HG02610 (cell line): Measurements from ENCODE around the gene CXCR1.
"Not testable (repeated sequence)": the region's sequence is repeated elsewhere in the genome, so short reads cannot be mapped to it uniquely, and the experiment has no call there.

Experiments
- ATAC-seq: cut with Tn5 transposase; IDR thresholded peaks from one replicate; pipeline ENCODE4 v1.9.1; 2021; ENCODE audit warnings: mild to moderate bottlenecking, moderate library complexity; ENCODE audit not compliant: unreplicated experiment

CXCR1 gene

DNA sequence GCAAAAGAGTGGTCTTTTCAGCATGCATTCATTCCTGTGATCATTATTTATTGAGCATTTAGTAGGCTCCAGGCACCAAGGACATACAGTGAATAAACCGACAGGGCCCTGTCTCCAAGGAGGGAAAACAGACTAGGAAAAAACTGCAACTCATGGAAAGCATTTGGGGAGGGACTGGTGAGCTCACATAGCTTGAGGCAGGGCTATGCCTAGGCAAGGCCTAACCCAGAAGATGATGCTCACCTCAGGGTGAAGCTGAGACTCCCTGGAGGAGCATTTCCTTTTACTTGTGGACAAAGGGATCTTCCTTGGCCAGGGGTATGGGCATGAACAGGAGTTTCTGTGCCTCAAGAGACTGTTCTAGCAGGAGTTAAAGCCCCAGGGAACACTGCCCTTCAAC lies 3.9 kb downstream of the CXCR1 start:
- no peak for ATAC-seq

DNA sequence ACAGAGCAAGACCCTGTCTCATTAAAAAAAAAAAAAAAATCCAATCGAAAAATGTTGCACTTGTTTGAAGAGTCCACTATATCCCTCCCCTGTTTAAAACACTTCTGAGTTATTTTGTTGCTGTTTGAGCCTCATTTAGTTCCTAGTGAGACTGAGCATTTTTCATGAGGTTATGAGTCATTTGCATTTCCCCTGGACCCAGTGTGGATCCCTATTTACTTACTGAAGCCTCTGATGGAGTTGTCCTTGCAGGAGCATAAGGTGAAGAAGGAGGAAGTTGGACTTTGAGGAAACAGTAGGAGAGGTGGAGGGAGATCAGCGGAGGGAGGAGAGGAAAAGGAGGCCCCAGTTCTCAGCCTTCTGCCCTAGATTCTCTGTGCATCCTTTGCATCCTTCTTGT lies 5.1 kb downstream of the CXCR1 start:
- no peak for ATAC-seq

DNA sequence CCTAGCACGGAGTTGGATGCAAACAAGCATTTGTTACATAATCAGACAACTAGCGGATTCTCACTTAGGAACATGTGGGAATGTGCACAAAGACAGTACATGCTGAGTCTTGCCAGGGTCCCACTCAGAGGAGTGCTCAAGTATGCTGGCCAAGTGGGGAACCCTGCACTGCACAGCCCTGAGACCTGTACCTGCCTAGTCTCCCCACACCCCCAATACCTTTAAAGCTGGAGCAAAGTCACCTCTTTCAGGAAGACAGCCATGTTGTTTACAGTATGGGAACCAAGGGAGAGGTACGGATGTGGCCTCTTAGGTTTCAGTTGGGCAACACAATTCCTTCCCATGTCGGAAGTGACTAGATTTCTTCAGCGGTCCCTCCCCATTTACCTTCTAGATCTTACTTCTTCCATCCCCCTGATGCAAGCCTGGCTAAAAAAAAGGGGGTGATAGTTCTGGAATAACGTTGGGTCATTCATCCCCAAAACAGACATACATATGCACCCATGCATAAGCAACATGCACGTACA lies 10.7 kb downstream of the CXCR1 start:
- no peak for ATAC-seq

DNA sequence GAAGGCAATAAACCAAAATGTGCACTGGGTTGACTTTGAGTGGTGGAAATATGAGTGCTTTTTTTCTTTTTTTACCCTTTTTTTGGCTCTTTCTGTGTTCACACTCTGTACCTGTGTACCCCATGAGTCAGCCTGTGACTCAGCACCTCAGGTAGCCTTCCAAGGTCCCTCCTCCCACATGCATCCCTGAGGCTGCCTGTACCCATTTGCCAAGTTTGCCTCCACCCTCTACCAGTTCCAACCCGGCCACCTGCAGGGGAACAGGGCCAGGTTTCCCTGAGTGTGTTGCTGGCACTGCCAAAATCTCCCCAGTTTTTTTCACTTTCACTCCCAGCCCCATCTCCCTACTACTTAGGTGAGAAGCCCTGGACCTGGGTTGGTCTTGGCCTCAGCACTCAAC lies 14.0 kb downstream of the CXCR1 start:
- ATAC-seq: no peak

DNA sequence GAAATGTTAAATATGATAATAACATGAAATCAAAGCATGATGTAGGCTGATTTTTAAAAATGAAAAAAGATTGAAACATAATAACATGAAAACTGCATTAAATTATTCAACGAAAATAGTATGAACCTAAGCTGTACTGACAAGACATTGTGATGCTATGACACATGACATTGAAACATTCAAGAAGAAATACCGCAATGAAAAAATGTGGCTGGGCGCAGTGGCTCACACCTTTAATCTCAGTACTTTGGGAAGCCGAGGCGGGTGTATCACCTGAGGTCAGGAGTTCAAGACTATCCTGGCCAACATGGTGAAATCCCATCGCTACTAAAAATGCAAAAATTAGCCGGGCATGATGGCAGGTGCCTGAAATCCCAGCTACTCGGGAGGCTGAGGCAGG lies 14.6 kb downstream of the CXCR1 start:
- ATAC-seq: no peak

DNA sequence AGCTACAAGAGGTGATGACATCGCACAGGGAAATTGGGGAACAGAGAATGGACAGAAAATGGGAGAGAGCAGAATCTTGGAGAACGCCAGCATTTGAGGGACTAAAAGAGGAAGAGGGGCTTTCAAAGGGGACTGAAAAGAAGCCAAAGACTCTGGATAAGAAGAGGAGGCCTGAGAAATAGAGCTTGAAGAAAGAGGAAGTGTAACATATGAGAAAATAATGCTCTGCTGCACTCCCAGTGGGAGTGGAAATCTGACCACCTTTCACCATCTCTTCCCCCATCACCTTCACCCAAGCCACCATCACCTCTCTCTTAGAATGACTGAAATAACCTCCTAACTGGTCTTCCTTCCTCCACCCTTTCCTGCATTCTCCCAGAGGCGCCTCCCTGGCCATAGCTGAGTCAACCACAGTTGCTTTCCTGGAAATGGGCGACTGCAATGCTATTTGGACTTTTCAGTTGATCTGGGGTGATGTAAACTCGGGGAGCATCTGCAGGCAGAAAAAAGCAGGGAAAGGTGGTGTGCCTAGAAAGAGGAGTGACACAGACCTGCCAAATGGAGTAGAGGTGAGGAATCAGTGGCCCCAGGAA lies 16.8 kb downstream of the CXCR1 start:
- ATAC-seq: no peak

DNA sequence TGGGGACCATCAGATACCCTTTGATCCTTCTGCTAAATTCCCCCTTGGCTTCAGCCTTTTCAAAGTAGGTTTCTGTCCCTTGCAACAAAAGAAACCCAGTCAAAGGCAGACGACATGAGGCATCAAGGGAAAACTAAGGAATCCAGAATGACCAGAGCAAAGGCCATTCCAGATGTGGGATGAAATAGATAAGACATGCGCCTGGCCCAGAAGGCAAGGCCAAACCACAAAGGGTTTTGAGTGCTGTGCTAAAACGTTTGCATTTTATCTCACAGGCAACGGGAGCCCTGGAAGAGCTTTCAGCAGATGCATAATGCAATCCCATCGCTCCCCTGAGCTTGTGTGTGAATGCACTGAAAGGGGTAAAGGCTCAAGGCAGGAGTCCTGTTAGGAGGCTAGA lies 17.7 kb downstream of the CXCR1 start:
- ATAC-seq: no peak

DNA sequence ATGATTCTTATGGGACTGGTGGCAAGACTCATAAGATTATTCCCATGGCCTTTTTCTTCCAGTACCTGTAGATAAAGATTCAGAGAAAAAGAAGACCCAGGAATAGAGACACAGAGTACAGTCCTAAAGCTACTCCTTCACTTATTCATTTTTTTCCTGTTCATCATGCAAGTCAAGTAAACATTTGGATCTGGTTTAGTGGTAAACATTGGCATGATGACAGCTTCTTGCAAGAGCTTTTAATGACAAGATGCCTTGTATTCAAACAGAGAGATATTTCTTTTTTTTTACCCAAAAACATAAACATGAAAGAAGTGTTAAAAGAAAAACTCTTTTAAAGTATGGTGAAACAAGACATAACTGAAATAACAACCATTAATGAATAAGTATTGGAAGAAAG lies 20.7 kb downstream of the CXCR1 start:
- no peak for ATAC-seq

DNA sequence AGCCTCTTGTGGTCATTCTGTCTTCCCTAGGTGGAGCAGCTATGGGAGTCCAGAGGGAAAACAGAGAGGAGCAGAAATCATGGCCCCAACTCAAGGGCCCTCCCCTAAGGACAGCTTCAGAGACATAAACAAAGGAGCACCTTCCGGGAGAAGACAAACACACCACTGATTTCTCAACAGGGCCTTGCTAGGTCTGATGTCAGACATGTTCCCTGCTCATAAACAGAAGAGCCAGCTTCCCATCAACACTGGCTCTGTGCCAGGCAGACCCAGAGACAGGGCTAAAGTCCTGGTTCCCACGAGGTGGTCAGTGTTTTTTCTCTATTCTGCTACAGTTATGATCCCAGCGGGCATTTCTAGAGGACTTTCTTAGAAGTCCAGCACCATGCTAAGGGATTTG lies 21.6 kb downstream of the CXCR1 start:
- no peak for ATAC-seq

DNA sequence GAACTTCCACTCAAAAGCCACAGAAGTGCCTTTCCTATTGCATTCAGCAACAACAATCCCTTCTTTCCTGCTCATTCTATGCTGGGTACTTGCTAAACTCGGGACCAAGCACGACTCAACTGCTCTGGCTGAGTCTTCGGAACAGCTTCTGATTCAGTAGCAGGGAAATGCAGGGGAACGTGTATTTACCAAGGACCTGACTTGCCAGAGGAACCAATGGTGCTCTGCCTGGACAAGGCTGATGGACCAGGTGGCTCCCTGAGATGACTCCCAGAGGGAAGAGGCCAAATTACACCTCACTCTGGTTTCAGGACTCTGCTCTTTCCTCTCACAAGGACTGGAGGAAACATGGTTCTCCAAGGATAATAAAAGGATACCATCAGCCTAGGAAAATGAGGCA lies 28.7 kb downstream of the CXCR1 start:
- ATAC-seq: no peak

DNA sequence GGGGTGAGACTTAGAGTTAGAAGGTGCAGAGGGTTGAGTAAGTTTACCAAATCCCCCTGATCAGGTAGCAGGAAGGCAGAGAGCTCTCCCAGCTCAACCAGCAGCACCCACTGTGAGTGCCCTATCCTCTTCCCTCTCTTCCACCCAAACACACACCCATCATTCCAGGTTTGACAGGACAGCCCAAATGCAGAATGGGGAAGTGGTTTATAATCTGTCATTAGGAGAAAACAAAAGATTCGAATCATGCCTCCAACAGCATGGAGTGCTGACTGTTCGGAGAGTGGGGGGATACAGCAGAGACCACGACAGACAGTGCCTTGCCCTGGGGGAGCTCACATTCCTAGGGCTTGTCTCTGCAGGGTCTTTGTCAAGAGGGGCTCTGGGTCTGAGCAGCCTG lies 29.2 kb downstream of the CXCR1 start:
- ATAC-seq: no peak

DNA sequence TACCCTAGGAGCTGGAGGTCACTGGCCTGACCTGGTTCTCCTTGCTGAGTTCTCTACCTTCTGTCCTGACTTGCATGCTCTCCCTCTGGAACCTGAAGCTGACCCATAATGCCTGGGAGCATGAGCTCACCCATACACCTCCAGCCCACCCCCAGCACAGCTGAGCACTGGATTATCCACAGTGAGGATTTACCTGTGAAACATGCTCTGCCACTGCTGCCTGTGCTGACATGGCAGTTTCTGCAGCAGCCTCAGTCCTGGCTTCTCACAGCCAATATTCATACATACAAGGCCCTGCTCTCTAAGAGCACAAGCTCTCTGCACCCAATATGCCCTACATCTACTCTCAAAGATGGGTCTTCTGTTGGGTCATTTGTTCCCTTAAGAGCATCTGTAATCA lies 35.9 kb downstream of the CXCR1 start:
- no peak for ATAC-seq

DNA sequence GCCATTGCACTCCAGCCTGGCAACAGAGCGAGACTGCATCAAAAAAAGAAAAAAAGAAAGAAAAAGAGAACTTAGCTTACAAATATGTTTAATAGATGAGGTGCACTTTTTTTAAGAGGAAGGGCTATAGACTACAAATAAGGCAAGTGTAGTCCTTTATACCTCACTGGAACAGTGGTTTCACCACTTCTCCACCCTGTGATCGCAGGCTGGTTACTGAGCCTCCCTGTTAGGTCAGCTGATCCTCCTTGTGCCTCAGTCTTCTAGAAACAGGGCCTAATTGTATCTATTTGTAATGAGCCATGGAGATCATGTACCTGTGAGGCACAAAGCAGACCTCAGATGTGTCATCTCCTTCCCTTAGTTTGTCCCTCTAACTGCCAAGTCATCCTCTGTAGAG lies 36.4 kb downstream of the CXCR1 start:
- ATAC-seq: no peak

DNA sequence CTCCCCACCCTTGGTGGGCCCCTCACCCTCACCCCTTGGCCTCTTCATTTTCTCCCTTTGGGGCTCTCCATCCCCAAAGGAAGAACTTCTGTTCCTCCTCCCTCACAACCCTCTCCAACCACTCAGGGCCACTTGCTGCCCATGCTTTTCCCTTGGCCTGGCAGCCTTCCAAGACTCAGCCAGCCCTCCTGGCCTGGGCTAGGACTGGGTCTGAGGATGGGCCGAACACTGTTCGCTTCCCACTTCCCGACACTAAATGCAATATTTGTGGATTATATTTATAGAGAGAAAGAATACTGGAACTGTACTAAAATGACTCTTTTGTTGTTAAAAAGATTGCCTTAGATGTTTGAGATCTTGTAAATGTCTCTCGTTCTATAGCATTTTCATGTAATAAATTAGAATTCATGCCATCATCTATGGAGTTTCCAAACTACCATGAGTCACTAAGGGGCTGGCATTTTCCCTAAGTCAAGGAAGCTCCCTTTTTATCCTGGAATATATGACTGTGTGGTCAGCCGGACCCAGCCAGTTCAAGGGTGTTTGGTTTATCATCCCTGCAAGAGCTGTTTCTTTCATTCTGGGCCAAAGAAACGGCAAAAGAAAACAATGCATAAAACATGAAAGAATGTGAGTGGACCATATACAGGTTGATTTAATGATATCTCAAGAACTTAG lies 37.2 kb downstream of the CXCR1 start:
- ATAC-seq: no peak

DNA sequence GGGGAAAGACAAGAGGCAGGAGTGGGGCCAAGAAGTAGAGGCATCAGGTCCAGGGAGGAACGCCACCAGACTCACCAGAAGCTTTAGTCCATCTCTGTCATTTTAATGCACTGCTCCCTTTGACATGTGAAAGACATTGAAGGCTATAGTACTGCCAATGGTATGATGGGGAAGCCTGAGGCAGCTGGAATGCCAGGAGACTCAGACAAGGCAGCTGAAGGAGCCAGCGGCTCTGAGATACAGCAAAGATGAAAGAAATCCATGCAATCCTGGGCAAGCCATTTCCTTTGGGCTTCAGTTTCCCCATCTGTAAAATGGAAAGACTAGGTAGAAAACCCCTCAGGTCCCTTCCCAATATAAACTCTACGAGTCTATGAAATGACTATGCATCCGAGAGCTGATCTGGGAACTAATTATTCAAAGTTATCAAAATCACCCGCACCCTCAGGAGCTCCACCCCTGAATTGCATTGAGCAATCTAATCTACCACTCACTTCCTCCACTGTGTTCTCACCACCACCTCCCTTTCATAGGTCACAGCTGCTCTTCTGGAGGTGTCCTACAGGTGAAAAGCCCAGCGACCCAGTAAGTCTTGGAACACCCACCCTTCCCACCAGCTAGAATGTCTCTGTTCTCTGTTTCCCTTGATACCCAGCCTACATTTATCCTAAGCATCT lies 37.8 kb downstream of the CXCR1 start:
- no peak for ATAC-seq

DNA sequence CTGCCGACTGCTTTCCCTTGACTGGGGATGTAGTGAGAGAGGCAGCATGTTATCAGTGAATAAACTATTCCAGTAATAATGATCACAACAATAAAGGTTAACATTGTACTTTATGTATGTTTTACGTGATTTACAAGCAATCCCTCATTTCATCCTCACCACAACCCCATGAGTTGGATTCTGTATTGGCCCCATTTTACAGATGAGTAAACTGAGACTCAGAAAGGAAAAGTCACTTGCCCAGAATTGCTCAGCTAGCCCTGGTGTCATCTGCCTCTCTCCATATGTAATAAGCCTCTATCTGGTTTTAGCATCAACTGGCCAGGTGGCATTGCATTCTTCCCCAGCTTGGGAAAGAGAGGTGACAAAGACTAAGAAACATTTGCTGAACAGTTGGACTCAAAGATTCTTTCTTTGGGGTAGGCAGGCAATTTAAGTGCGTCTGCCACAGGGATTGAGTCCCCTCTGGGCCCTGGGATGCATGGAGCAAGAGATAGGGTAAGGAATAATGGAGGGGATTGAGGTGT lies 38.8 kb downstream of the CXCR1 start:
- no peak for ATAC-seq

DNA sequence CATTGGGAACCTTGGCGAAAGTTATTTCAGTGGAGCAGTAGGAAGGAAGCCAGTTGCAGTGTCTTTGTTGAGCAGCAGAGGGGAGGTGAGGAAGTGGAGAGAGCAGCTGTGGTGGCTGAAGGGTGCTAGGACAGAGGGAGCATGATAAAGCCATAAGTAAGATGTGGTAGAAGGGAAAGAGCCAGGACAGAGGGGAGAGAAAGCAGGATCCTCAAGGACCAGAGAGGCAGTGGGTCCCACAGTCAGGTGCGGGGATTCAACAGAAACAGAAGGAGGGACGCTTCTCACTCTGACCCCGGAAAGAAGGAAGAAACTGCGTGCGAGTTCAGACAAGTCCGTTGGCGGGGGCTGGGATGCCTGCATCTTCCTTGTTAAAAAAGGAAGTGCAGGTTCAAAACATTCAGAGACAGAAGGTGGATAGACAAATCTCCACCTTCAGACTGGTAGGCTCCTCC lies 41.1 kb downstream of the CXCR1 start, which contains the start of gene CXCR2:
CXCR2 (plus strand) TSS at position 403 of the 455 bp plus-strand sequence. CDS start 8,774 bp downstream, outside the sequence.
- peak; percentile 80 for ATAC-seq

DNA sequence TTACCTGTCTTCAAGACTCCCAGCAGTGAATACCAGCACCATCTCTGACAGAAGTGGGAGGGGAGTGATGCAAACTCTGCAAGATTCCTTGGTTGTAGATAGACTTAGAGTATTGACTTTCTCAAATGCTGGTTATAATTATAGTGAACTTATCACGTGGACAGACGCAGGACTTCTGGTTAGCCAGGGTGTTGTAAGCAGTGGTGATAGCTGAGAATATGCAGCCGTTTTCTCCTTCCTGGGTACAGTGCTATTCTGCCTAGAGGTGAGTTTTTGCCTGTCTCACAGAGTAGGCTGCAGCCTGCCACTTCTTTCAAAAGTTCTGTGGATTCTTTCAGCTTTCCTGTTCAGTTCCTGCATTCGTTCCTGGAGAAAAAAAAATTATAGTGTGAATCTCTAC lies 41.7 kb downstream of the CXCR1 start:
- peak; percentile 29 for ATAC-seq

DNA sequence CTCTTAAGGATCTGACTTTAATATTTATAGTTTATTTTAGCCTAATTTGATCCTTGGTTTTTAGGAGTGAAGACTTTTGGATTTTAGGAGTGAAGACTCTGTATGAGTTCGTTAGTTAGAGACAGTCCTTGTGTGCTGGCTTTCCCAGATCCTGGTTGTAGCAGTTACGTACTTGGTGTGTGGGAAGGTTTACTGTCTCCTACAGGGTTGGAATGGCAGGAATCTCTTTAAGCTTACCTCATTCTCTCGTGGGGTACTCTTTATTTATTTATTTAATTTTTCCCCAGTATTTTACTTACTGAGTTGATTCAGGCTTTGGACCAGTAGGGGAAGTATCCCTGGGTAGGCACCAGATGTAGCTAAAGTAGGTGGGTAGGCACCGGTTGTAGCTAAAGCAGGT lies 42.8 kb downstream of the CXCR1 start:
- ATAC-seq: no peak

DNA sequence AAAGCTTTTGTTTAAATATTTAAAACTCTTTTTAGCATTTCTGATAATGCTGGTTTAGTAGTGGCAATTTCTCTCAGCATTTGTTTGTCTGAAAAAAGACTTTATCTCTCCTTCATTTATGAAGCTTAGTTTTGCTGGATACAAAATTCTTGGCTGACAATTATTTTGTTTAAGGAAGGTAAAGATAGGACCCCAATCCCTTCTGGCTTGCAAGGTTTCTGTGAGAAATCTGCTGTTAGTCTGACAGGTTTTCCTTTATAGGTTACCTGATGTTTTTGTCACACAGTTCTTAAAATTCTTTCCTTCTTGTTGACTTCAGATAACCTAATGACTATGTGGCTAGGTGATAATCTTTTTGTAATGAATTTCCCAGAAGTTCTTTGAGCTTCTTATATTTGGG lies 44.5 kb downstream of the CXCR1 start:
- ATAC-seq: not testable (repeated sequence)

DNA sequence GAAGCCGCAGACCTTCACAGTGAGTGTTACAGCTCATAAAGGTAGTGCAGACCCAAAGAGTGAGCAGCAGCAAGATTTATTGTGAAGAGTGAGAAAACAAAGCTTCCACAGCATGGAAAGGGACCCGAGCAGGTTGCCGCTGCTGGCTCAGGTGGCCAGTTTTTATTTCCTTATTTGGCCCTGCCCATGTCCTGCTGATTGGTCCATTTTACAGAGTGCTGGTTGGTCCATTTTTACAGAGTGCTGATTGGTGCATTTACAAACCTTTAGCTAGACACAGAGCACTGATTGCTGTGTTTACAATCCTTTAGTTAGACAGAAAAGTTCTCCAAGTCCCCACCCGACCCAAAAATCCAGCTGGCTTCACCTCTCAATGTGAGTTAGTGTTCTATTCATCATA lies 45.0 kb downstream of the CXCR1 start:
- ATAC-seq: not testable (repeated sequence)
